K562 (cell line): Measurements from ENCODE around the gene TMEM222. TPM values are rescaled to one million over a fixed set of nuclear protein-coding genes. Genes with fewer than 3 reads are reported as not detected.

ENCODE experiments used
- CBX1 ChIP-seq: sonication (generic); IDR thresholded peaks from 2 replicates; pipeline ENCODE4 v1.6.1; 2016; ENCODE audit warnings: antibody characterized with exemption, low read depth, mild to moderate bottlenecking
- DPF2 ChIP-seq: fragments of 450-650 bp; IDR thresholded peaks from 2 replicates; pipeline ENCODE4 v1.6.1; 2016
- E2F3 ChIP-seq: fragments of 250-450 bp; sonication (Bioruptor Pico); IDR thresholded peaks from 2 replicates; pipeline ENCODE4 v1.4.0; 2020; ENCODE audit warnings: mild to moderate bottlenecking
- HCFC1 ChIP-seq: IDR thresholded peaks from 2 replicates; pipeline ENCODE4 v1.6.1; 2012; ENCODE audit warnings: low read depth, low read length, improper control_type of control experiment
- MAZ ChIP-seq, 2 experiments: fragments of 450-650 bp in 1 of 2; sonication (generic) in 1 of 2; formaldehyde crosslinking; IDR thresholded peaks in 1 of 2; conservative IDR thresholded peaks in 1 of 2; 2 replicates each; pipeline versions ENCODE4 v1.4.0 to v1.5.0; 2020; ENCODE audit warnings: mild to moderate bottlenecking in 1 of 2, missing genetic modification reagents in 1 of 2
- NFRKB ChIP-seq: fragments of 450-650 bp; IDR thresholded peaks from 2 replicates; pipeline ENCODE4 v1.6.1; 2016; ENCODE audit warnings: low read depth
- NR4A1 ChIP-seq, 2 experiments: fragments of 250-450 bp in 1 of 2; fragments of 450-650 bp in 1 of 2; sonication (Bioruptor Pico) in 1 of 2; IDR thresholded peaks; 2 replicates each; pipeline versions ENCODE4 v1.4.0 to v1.6.1; 2016 to 2020; ENCODE audit warnings: mild to moderate bottlenecking in 2 of 2, missing compliant biosample characterization in 1 of 2, missing genetic modification characterization in 1 of 2, moderate library complexity in 1 of 2
- SMAD1 ChIP-seq: fragments of 150-350 bp; IDR thresholded peaks from 2 replicates; pipeline ENCODE4 v1.6.1; 2014; ENCODE audit warnings: low read length, low read depth; ENCODE audit not compliant: partially characterized antibody
- SMAD2 ChIP-seq: fragments of 150-350 bp; IDR thresholded peaks from 2 replicates; pipeline ENCODE4 v1.6.1; 2014; ENCODE audit warnings: low read depth, mild to moderate bottlenecking, low read length
- SOX6 ChIP-seq: fragments of 450-650 bp; IDR thresholded peaks from 2 replicates; pipeline ENCODE4 v1.6.1; 2014; ENCODE audit warnings: mild to moderate bottlenecking
- SRSF7 ChIP-seq: fragments of 200-400 bp; formaldehyde crosslinking; optimal IDR thresholded peaks from 2 replicates; pipeline ENCODE3; 2017; ENCODE audit warnings: mild to moderate bottlenecking, low read depth, low read length
- TCF7L2 ChIP-seq: fragments of 150-350 bp; IDR thresholded peaks from 2 replicates; pipeline ENCODE4 v1.6.1; 2016; ENCODE audit warnings: low read depth, mild to moderate bottlenecking, low read length, moderate library complexity
- ZNF398 ChIP-seq: fragments of 250-450 bp; sonication (Bioruptor Pico); IDR thresholded peaks from 2 replicates; pipeline ENCODE4 v1.8.0; 2021; ENCODE audit warnings: moderate library complexity, mild to moderate bottlenecking, inconsistent platforms
- ZNF77 ChIP-seq: fragments of 250-450 bp; sonication (Bioruptor Pico); IDR thresholded peaks from 2 replicates; pipeline ENCODE4 v1.5.0; 2020
- polyA plus RNA-seq, 8 experiments: library from polyadenylated mRNA; depleted of rRNA in 4 of 8; stranded (reverse) in 5 of 8; unstranded in 3 of 8; fragments of >200 nt; fragmentation: Nextera tagmentation in 2 of 8; fragmentation: Illumina TruSeq in 1 of 8; extraction: Ambion mirVana in 2 of 8; extraction: Trizol in 1 of 8; gene quantifications; 2 replicates each; pipeline versions ENCODE4 v1.2.1 to v1.2.3, GENCODE V29; 2011 to 2014; ENCODE audit warnings: inconsistent platforms in 1 of 8, missing spikeins in 1 of 8
- total RNA-seq, 7 experiments: library from RNA; depleted of rRNA in 6 of 7; stranded (reverse); fragments of >200 nt in 6 of 7; fragmentation: Illumina TruSeq in 2 of 7; extraction: Trizol in 2 of 7; gene quantifications; 2 replicates each; pipeline versions ENCODE4 v1.2.1 to v1.2.3, GENCODE V29; 2011 to 2021; ENCODE audit warnings: low replicate concordance in 1 of 7
- TF ChIP-seq, protein P1 (sequence below), 2 experiments: fragments of 150-350 bp in 1 of 2; IDR thresholded peaks; 2 replicates each; pipeline ENCODE4 v1.6.1; 2012 to 2016; ENCODE audit warnings: low read depth in 2 of 2, low read length in 2 of 2, mild to moderate bottlenecking in 1 of 2, moderate library complexity in 1 of 2
- TF ChIP-seq, protein P2 (sequence below): fragments of 200-400 bp; formaldehyde crosslinking; IDR thresholded peaks from 2 replicates; pipeline ENCODE4 v1.6.1; 2017; ENCODE audit warnings: mild to moderate bottlenecking, low read depth, low read length, moderate library complexity

TMEM222 gene
- total and polyA plus RNA-seq, 9 of the 15 experiments (the other 6 are each of a cell fraction or from before 2014, with no cell fraction given) = 6.9 to 48.0 (median 32.8) TPM

- TF ChIP-seq, protein P1, sequence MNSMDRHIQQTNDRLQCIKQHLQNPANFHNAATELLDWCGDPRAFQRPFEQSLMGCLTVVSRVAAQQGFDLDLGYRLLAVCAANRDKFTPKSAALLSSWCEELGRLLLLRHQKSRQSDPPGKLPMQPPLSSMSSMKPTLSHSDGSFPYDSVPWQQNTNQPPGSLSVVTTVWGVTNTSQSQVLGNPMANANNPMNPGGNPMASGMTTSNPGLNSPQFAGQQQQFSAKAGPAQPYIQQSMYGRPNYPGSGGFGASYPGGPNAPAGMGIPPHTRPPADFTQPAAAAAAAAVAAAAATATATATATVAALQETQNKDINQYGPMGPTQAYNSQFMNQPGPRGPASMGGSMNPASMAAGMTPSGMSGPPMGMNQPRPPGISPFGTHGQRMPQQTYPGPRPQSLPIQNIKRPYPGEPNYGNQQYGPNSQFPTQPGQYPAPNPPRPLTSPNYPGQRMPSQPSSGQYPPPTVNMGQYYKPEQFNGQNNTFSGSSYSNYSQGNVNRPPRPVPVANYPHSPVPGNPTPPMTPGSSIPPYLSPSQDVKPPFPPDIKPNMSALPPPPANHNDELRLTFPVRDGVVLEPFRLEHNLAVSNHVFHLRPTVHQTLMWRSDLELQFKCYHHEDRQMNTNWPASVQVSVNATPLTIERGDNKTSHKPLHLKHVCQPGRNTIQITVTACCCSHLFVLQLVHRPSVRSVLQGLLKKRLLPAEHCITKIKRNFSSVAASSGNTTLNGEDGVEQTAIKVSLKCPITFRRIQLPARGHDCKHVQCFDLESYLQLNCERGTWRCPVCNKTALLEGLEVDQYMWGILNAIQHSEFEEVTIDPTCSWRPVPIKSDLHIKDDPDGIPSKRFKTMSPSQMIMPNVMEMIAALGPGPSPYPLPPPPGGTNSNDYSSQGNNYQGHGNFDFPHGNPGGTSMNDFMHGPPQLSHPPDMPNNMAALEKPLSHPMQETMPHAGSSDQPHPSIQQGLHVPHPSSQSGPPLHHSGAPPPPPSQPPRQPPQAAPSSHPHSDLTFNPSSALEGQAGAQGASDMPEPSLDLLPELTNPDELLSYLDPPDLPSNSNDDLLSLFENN (IDR thresholded peaks at IDR 0.05; ENCODE audit: low read depth in 2 of 2, low read length in 2 of 2) = no peak
- TF ChIP-seq CBX1 (no peak), TCF7L2 (no peak), HCFC1 (no peak), NFRKB (no peak), E2F3 (CRISPR knock-in tag) (no peak), DPF2 (no peak), ZNF398 (CRISPR knock-in tag) (no peak), SOX6 (no peak), SMAD2 (no peak), SMAD1 (no peak), NR4A1 (CRISPR knock-in tag; IDR thresholded peaks at IDR 0.05) (no peak), NR4A1 (tag; IDR thresholded peaks at IDR 0.05) (no peak), ZNF77 (CRISPR knock-in tag) (no peak), SRSF7 (no peak), MAZ (CRISPR knock-in tag; conservative IDR thresholded peaks at IDR 0.05 in 1 of 2, IDR thresholded peaks at IDR 0.05 in 1 of 2) (no peak)
- TF ChIP-seq, protein P2, sequence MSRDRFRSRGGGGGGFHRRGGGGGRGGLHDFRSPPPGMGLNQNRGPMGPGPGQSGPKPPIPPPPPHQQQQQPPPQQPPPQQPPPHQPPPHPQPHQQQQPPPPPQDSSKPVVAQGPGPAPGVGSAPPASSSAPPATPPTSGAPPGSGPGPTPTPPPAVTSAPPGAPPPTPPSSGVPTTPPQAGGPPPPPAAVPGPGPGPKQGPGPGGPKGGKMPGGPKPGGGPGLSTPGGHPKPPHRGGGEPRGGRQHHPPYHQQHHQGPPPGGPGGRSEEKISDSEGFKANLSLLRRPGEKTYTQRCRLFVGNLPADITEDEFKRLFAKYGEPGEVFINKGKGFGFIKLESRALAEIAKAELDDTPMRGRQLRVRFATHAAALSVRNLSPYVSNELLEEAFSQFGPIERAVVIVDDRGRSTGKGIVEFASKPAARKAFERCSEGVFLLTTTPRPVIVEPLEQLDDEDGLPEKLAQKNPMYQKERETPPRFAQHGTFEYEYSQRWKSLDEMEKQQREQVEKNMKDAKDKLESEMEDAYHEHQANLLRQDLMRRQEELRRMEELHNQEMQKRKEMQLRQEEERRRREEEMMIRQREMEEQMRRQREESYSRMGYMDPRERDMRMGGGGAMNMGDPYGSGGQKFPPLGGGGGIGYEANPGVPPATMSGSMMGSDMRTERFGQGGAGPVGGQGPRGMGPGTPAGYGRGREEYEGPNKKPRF = no peak
- TF ChIP-seq, all 486 proteins: peak for 0
Measured at GRCh38 chr1:27345272-27345671, 23.3 kb downstream of the TMEM222 start (continued).
